ENCODE measurements around the gene COX6B2.

Gene COX6B2

DNA sequence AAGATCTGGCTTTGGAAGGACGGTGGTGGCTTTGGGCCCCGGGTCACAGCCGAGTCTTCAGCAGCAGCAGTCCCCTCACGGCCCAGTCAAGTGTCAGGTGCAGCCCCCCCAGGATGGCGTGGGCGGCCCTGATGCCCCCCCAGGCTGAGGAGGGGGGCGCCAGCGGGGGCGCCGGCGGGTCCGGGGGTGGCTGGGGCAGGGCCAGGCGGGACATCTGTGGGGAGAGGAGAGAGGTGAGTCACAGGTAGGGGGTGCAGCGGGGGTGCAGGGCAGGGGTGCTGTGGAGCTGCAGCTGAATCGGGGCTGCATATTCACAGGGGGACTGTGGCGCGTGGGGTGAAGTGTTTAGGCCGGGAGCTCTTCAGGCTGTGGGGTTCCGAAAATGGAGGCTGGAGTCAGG, 11.4 kb upstream of the COX6B2 start:
- TF ChIP-seq, protein P1, sequence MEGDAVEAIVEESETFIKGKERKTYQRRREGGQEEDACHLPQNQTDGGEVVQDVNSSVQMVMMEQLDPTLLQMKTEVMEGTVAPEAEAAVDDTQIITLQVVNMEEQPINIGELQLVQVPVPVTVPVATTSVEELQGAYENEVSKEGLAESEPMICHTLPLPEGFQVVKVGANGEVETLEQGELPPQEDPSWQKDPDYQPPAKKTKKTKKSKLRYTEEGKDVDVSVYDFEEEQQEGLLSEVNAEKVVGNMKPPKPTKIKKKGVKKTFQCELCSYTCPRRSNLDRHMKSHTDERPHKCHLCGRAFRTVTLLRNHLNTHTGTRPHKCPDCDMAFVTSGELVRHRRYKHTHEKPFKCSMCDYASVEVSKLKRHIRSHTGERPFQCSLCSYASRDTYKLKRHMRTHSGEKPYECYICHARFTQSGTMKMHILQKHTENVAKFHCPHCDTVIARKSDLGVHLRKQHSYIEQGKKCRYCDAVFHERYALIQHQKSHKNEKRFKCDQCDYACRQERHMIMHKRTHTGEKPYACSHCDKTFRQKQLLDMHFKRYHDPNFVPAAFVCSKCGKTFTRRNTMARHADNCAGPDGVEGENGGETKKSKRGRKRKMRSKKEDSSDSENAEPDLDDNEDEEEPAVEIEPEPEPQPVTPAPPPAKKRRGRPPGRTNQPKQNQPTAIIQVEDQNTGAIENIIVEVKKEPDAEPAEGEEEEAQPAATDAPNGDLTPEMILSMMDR (IDR thresholded peaks at IDR 0.05; ENCODE audit: insufficient read depth, low read depth, low read length, missing control alignments): no peak
- no peak for DNase-seq (ENCODE audit: low read depth)
- no peak overlapping the region for H3K4me3 ChIP-seq (ENCODE audit: low read length)

GRCh38 chr19:55365245-55365644, 10.7 kb upstream of the COX6B2 start:
- no peak overlapping the region for H3K4me3 ChIP-seq (ENCODE audit: low read length)
- no peak for DNase-seq (ENCODE audit: low read depth)
- TF ChIP-seq, protein P1 (IDR thresholded peaks at IDR 0.05; ENCODE audit: insufficient read depth, low read depth, low read length, missing control alignments): no peak

DNA sequence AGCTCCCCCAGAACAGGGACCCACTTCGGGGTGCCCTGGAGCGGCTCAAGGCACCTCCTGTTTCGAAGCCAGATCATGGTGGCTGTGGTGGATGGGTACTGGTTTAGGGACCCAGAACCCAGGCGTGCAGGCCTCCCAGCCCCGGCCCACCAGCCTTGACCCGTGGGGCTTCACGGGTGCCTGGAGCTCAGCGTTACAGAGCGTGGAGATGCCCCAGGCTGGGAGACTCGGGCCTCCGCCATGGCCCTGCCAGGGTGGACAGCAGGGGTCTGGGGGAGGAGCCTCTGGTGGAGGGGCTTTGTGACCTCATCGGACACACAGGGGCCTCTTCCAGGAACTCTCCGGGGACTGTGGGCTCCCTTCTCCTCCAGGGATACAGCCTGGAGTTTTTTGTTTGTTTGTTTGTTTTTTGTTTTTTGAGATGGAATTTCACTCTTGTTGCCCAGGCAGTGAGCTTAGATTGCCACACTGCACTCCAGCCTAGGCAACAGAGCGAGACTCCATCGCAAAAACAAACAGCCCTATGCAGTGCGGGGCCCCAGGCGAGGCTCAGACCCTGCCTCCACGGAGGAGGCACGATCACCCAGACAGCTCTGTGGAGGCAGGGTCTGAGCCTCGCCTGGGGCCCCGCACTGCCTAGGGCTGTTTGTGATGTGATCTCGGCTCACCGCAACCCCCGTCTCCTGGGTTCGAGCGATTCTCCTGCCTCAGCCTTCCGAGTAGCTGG, 8.6 kb upstream of the COX6B2 start, which contains the start of gene GARIN5B:
GARIN5B (minus strand) TSS at position 271 of the 727 bp plus-strand sequence; CDS start at position 77, 194 bp downstream.
- DNase-seq (ENCODE audit: low read depth): no peak
- TF ChIP-seq, protein P1 (IDR thresholded peaks at IDR 0.05; ENCODE audit: insufficient read depth, low read depth, low read length, missing control alignments): no peak
- H3K4me3 ChIP-seq (ENCODE audit: low read length): no peak within 1 kb of the TSS

- DNase-seq (ENCODE audit: low read depth): no peak
- TF ChIP-seq, protein P1 (IDR thresholded peaks at IDR 0.05; ENCODE audit: insufficient read depth, low read depth, low read length, missing control alignments): no peak
- H3K4me3 ChIP-seq (ENCODE audit: low read length): no peak overlapping the region
These were observed 7.9 kb upstream of the COX6B2 start for GRCh38 chr19:55362174-55362989.

DNA sequence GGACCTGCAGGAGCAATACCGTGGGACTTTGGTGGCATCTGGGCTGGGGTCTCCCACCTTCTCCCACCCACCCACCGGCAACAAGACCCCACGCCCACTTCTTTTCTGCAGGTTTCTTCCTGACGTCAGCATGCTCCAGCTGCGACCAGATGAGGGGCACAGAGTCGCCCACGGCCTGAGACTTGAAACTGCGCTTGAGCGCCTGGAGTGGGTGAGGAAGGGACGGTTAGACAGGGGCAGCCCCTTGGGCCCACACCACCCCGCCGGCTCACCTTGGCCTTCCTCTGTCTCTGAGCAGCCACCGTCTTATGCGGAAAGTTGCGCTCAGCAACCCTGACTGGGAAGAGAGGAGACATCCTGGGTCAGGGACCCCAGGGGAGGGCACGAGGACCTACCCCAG, 6.4 kb upstream of the COX6B2 start:
- H3K4me3 ChIP-seq (ENCODE audit: low read length): no peak overlapping the region
- no peak for DNase-seq (ENCODE audit: low read depth)
- TF ChIP-seq, protein P1 (IDR thresholded peaks at IDR 0.05; ENCODE audit: insufficient read depth, low read depth, low read length, missing control alignments): no peak

- DNase-seq (ENCODE audit: low read depth): peak; percentile 62
- TF ChIP-seq, protein P1 (IDR thresholded peaks at IDR 0.05; ENCODE audit: insufficient read depth, low read depth, low read length, missing control alignments): no peak
- no peak overlapping the region for H3K4me3 ChIP-seq (ENCODE audit: low read length)
These were observed 4.7 kb upstream of the COX6B2 start for GRCh38 chr19:55358943-55359908.

Measured in epithelial cell of esophagus (primary cell).